Neural progenitor cell (in vitro differentiated cells): Measurements from ENCODE around the gene MLYCD. TPM values are rescaled to one million over a fixed set of nuclear protein-coding genes. Genes with fewer than 3 reads are reported as not detected.

Source experiments
- DNase-seq: peaks from one replicate; pipeline ENCODE4 v3.0.0-alpha.2; 2016; ENCODE audit warnings: low spot score
- H2AFZ ChIP-seq: fragments of 200-600 bp; sonication (generic); replicated peaks from 2 replicates; pipeline ENCODE4 v1.6.1; 2016; ENCODE audit warnings: antibody characterized with exemption
- H3F3A ChIP-seq: fragments of 200-600 bp; sonication (generic); 2 replicates; pipeline ENCODE4 v1.6.1; 2016; ENCODE audit warnings: antibody characterized with exemption, low read depth
- H3K27ac ChIP-seq: fragments of 200-600 bp; sonication (generic); 2 replicates; pipeline ENCODE4 v1.5.1; 2016; ENCODE audit warnings: mild to moderate bottlenecking
- H3K27me3 ChIP-seq: fragments of 200-600 bp; sonication (generic); 2 replicates; pipeline ENCODE4 v1.6.1; 2016; ENCODE audit warnings: mild to moderate bottlenecking, moderate library complexity
- H3K36me3 ChIP-seq: fragments of 200-600 bp; sonication (generic); 2 replicates; pipeline ENCODE4 v1.5.1; 2016
- H3K4me1 ChIP-seq: fragments of 200-600 bp; sonication (generic); 2 replicates; pipeline ENCODE4 v1.6.1; 2016; ENCODE audit warnings: mixed run types
- H3K4me2 ChIP-seq: fragments of 200-600 bp; sonication (generic); 2 replicates; pipeline ENCODE4 v1.6.1; 2016
- H3K4me3 ChIP-seq: fragments of 200-600 bp; sonication (generic); 2 replicates; pipeline ENCODE4 v1.5.1; 2016
- H3K79me2 ChIP-seq: fragments of 200-600 bp; sonication (generic); 2 replicates; pipeline ENCODE4 v1.6.1; 2016; ENCODE audit warnings: low read depth
- H3K9ac ChIP-seq: fragments of 200-600 bp; sonication (generic); 2 replicates; pipeline ENCODE4 v1.6.1; 2016
- H3K9me3 ChIP-seq: fragments of 200-600 bp; sonication (generic); 2 replicates; pipeline ENCODE4 v1.5.1; 2016; ENCODE audit warnings: low read depth
- H4K20me1 ChIP-seq: fragments of 200-600 bp; sonication (generic); 2 replicates; pipeline ENCODE4 v1.6.1; 2016; ENCODE audit warnings: low read depth
- H3K27ac Mint-ChIP-seq: 3 replicates; pipeline ENCODE4 v1.8.0; 2021; ENCODE audit warnings: mixed read lengths
- H3K27me3 Mint-ChIP-seq: 2 replicates; pipeline ENCODE4 v1.8.0; 2022; ENCODE audit warnings: low read depth, mild to moderate bottlenecking, inconsistent platforms, moderate library complexity, mixed read lengths; ENCODE audit not compliant: insufficient read depth
- H3K36me3 Mint-ChIP-seq: 3 replicates; pipeline ENCODE4 v1.8.0; 2021; ENCODE audit warnings: mixed read lengths
- H3K4me1 Mint-ChIP-seq: 3 replicates; pipeline ENCODE4 v1.8.0; 2021; ENCODE audit warnings: mixed read lengths
- H3K4me3 Mint-ChIP-seq: 3 replicates; pipeline ENCODE4 v1.8.0; 2021; ENCODE audit warnings: mild to moderate bottlenecking, moderate library complexity, mixed read lengths
- H3K9me3 Mint-ChIP-seq: 3 replicates; pipeline ENCODE4 v1.8.0; 2020; ENCODE audit warnings: mixed read lengths
- EZH2 ChIP-seq: fragments of 200-600 bp; sonication (generic); IDR thresholded peaks from 2 replicates; pipeline ENCODE4 v1.6.1; 2017; ENCODE audit warnings: antibody characterized with exemption, mild to moderate bottlenecking, moderate library complexity
- EZH2phosphoT487 ChIP-seq: fragments of 200-600 bp; sonication (generic); IDR thresholded peaks from 2 replicates; pipeline ENCODE4 v1.6.1; 2017; ENCODE audit warnings: antibody characterized with exemption
- total RNA-seq: library from RNA; depleted of rRNA; stranded (reverse); fragments of >200 nt; gene quantifications from 2 replicates; pipeline ENCODE4 v1.2.3, GENCODE V29; 2015; ENCODE audit warnings: low replicate concordance
- TF ChIP-seq, protein P1 (sequence below): fragments of 200-600 bp; sonication (generic); IDR thresholded peaks from 2 replicates; pipeline ENCODE4 v1.5.1; 2017; ENCODE audit warnings: antibody characterized with exemption, mild to moderate bottlenecking

The MLYCD gene
- total RNA-seq, 1 donor from 2014 or later, result 2.5 TPM

DNA sequence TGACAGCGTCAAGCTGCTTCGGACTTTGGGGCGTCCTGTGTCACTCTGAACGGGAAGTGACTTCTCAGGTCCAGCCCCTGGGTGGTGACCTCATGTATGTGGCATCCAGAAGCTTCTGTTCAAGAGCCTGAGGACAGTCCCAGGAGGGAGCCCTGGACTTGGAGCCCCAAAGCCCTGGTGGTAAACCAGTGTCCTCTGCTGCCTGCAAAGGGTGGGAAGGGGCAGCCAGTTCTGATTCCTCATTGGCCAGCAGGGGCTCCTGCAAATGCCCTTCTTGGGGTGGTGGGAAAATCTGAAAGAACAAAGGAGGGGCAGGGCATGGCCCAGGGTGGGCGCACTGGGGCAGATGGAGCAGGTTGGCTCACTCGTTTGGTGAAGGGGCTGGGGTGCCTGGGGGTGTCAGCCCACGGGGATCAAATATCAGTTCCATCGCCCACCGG lies 55.7 kb downstream of the MLYCD start:
- no peaks in the 10 kb centered on the region for H3K9me3 ChIP-seq
- H3F3A ChIP-seq, result peaks cover 11% of the 10 kb centered on the region
- no peak overlapping the region for H3K4me2 ChIP-seq
- H3K9ac ChIP-seq, result no peak overlapping the region
- no peak overlapping the region for H3K4me3 ChIP-seq
- H3K79me2 ChIP-seq, result no peaks in the 10 kb centered on the region
- Mint-ChIP-seq H3K36me3 (no peaks in the 10 kb centered on the region), H3K27me3 (peaks cover 6% of the 10 kb centered on the region), H3K4me1 (peaks cover 16% of the 10 kb centered on the region), H3K27ac (peak overlapping the region; percentile 25), H3K4me3 (no peak overlapping the region), H3K9me3 (peaks cover 7% of the 10 kb centered on the region)
- no peaks in the 10 kb centered on the region for H4K20me1 ChIP-seq
- H3K27ac ChIP-seq, result no peak overlapping the region
- TF ChIP-seq EZH2phosphoT487 (no peak), EZH2 (no peak)
- TF ChIP-seq, protein P1, sequence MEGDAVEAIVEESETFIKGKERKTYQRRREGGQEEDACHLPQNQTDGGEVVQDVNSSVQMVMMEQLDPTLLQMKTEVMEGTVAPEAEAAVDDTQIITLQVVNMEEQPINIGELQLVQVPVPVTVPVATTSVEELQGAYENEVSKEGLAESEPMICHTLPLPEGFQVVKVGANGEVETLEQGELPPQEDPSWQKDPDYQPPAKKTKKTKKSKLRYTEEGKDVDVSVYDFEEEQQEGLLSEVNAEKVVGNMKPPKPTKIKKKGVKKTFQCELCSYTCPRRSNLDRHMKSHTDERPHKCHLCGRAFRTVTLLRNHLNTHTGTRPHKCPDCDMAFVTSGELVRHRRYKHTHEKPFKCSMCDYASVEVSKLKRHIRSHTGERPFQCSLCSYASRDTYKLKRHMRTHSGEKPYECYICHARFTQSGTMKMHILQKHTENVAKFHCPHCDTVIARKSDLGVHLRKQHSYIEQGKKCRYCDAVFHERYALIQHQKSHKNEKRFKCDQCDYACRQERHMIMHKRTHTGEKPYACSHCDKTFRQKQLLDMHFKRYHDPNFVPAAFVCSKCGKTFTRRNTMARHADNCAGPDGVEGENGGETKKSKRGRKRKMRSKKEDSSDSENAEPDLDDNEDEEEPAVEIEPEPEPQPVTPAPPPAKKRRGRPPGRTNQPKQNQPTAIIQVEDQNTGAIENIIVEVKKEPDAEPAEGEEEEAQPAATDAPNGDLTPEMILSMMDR, result no peak
- no peaks in the 10 kb centered on the region for H3K36me3 ChIP-seq
- H2AFZ ChIP-seq, result no peak overlapping the region
- peaks cover 10% of the 10 kb centered on the region for H3K4me1 ChIP-seq
- H3K27me3 ChIP-seq, result peaks cover 20% of the 10 kb centered on the region
- no peak for DNase-seq

DNA sequence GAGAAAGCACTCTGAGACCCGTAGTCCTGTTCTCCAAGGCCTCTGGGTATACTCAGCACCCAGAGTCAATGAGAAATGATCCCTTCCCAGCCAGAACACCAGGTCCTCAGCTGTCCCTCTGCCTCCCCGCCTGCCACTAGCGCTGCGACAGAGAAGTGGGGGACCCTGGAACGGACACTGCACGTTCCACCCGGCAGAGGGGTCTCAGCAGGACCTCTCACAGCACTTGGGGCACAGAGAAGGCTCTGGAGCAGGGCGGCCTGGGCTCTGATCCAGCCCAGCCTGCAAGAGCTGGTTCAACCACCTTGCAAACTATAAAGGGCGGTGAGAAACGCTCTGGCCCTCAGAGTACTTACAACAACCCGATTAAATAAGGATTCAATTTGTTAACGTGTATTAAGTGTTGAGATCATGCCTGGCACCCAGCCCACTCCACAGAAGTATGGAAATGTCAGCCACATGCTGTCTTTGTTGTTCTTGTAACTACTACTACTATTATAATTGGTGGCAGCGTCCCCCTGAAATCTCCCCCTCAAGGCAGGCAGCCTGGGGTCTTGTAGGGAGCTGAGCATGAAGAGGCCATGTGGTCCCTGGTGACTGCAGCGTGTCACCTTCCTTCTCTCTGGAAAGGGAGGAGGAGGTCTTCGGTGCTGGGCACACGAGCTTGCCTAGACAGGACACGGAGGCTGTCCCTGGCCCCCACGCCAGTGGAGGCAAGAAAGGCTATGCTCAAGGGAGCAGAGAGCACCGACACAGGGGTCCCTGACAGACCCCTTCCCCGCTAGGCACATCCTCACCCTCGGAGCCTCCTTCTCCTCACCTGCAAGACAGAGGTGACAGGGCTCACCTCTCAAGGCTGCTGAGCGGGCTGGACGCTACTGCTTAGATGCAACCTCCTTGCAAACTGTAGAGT lies 56.6 kb downstream of the MLYCD start:
- H2AFZ ChIP-seq, result no peak overlapping the region
- H3K4me2 ChIP-seq, result no peak overlapping the region
- H3K4me1 ChIP-seq, result peaks cover 10% of the 10 kb centered on the region
- H3K27me3 ChIP-seq, result peaks cover 20% of the 10 kb centered on the region
- no peaks in the 10 kb centered on the region for H3K36me3 ChIP-seq
- TF ChIP-seq, protein P1, result no peak
- no peak for TF ChIP-seq EZH2
- no peak for TF ChIP-seq EZH2phosphoT487
- Mint-ChIP-seq H3K9me3 (peaks cover 4% of the 10 kb centered on the region), H3K36me3 (no peaks in the 10 kb centered on the region), H3K4me1 (peaks cover 16% of the 10 kb centered on the region), H3K27ac (no peak overlapping the region), H3K27me3 (peaks cover 8% of the 10 kb centered on the region), H3K4me3 (no peak overlapping the region)
- no peak for DNase-seq
- H3K27ac ChIP-seq, result no peak overlapping the region
- H3K79me2 ChIP-seq, result no peaks in the 10 kb centered on the region
- H3K4me3 ChIP-seq, result no peak overlapping the region
- no peaks in the 10 kb centered on the region for H4K20me1 ChIP-seq
- H3F3A ChIP-seq, result peaks cover 7% of the 10 kb centered on the region
- H3K9ac ChIP-seq, result no peak overlapping the region
- H3K9me3 ChIP-seq, result no peaks in the 10 kb centered on the region

DNA sequence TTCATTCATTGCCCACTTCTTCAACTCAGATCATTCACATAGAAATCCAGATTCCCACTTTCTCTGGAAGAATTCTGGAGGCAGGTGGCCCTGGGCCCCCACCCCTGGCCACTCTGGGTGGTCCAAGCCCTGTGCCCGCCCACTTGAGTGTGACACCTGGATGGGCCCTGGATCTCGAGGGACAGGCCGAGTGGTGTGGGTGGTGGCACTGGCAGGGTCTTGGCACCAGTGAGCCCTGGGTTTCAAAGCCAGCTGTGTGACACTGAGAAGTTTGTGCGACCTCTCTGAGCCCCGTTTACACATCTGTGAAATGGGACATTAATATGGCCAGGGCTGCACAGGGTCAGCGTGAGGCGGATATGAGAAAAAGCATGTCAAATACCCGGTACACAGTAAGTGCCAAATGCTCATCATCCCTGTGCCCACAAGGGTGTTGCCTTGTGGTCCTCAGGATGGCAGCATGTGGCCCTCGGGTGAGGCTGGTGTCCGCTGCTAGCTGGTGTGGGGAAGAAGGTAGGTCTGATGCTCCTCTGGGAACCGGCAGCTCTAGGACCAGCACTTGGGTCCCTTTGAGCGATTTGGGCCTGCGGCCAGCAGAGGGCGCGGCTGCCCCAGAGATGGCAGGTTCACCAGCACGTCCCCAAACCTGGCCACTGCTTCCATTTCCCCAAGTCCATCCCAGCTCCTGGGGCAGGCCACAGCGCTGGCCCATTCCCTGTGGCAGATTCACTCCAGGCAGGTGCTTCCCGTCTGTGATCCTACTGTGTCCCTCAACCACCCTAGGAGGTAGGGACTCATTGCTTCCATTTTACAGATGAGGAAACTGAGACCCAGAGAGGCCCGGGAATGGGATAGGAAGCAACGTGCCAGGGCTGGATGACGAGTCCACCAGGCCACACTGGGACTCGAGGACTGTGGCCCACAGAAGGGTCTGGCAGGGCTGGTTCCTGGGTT lies 57.7 kb downstream of the MLYCD start:
- Mint-ChIP-seq H3K9me3 (no peaks in the 10 kb centered on the region), H3K36me3 (no peaks in the 10 kb centered on the region), H3K27ac (no peak overlapping the region), H3K27me3 (peaks cover 6% of the 10 kb centered on the region), H3K4me3 (no peak overlapping the region), H3K4me1 (peaks cover 16% of the 10 kb centered on the region)
- Histone ChIP-seq H3K9ac (no peak overlapping the region), H3K27ac (no peak overlapping the region), H3K4me3 (no peak overlapping the region), H3K36me3 (no peaks in the 10 kb centered on the region), H3K4me1 (peaks cover 10% of the 10 kb centered on the region), H2AFZ (no peak overlapping the region), H3K4me2 (no peak overlapping the region), H3F3A (no peaks in the 10 kb centered on the region), H3K9me3 (no peaks in the 10 kb centered on the region), H3K27me3 (peaks cover 20% of the 10 kb centered on the region), H4K20me1 (no peaks in the 10 kb centered on the region), H3K79me2 (no peaks in the 10 kb centered on the region)
- TF ChIP-seq, protein P1, result peak; percentile 94
- no peak for TF ChIP-seq EZH2
- DNase-seq, result peak; percentile 92
